Small intestine (tissue), 7 donors: ENCODE measurements around the gene PPP2R5E. TPM values are rescaled to one million over a fixed set of nuclear protein-coding genes. Genes with fewer than 3 reads are reported as not detected.

Experiments used
- DNase-seq, 2 donors: peaks; one replicate each; pipeline versions ENCODE4 v3.0.0 to v3.0.0-alpha.2; 2013
- FAIRE-seq: peaks from 2 replicates; lab custom pipeline; 2012; peaks lifted over from hg19 to GRCh38; lab: Jason Lieb, UNC
- H3K27ac ChIP-seq, 3 donors: one replicate each; pipeline ENCODE4 v1.5.1; 2013; ENCODE audit warnings: low read length in 2 of 3, mild to moderate bottlenecking in 2 of 3, control low read depth in 1 of 3, inconsistent platforms in 1 of 3, low read depth in 1 of 3, moderate library complexity in 1 of 3
- H3K27me3 ChIP-seq, 3 donors: one replicate each; pipeline ENCODE4 v1.6.1; 2013; ENCODE audit warnings: low read length in 3 of 3, inconsistent platforms in 1 of 3; ENCODE audit not compliant: control insufficient read depth in 3 of 3, insufficient read depth in 3 of 3
- H3K36me3 ChIP-seq, 3 donors: one replicate each; pipeline ENCODE4 v1.6.1; 2013; ENCODE audit warnings: low read length in 3 of 3, inconsistent platforms in 1 of 3, low read depth in 1 of 3, mild to moderate bottlenecking in 1 of 3, moderate library complexity in 1 of 3; ENCODE audit not compliant: control insufficient read depth in 3 of 3, insufficient read depth in 2 of 3
- H3K4me1 ChIP-seq, 3 donors: one replicate each; pipeline ENCODE4 v1.6.1; 2013; ENCODE audit warnings: low read length in 2 of 3, inconsistent platforms in 1 of 3, low read depth in 1 of 3, mild to moderate bottlenecking in 1 of 3, moderate library complexity in 1 of 3; ENCODE audit not compliant: control insufficient read depth in 3 of 3, insufficient read depth in 2 of 3
- H3K4me3 ChIP-seq, 3 donors: one replicate each; pipeline ENCODE4 v1.5.1; 2013; ENCODE audit warnings: low read length in 3 of 3, control low read depth in 1 of 3, inconsistent platforms in 1 of 3, low read depth in 1 of 3, mild to moderate bottlenecking in 1 of 3, moderate library complexity in 1 of 3
- H3K9me3 ChIP-seq, 2 donors: one replicate each; pipeline ENCODE4 v1.6.1; 2013; ENCODE audit warnings: low read depth in 1 of 2, low read length in 1 of 2; ENCODE audit not compliant: control insufficient read depth in 2 of 2, insufficient read depth in 1 of 2
- WGBS, 3 donors: extraction: QIAGEN DNeasy Blood & Tissue Kit; methylation state at CpG; one replicate each; pipeline ENCODE4 v1.1.7; 2013; 5-methylcytosine and 5-hydroxymethylcytosine counted together
- polyA plus RNA-seq, 4 donors: library from polyadenylated mRNA; stranded (reverse) in 3 of 4; unstranded in 1 of 4; fragments of 200-250 nt in 3 of 4; fragments of 120-200 nt in 1 of 4; gene quantifications; one replicate each; pipeline versions ENCODE4 v1.2.1 to v1.2.3, GENCODE V29; 2013
- donor health status: healthy with polysubstance abuse.
- donor health status: control.
- donor health status: control.
- donor health status: Bipolar disorder and iron deficiency.
- donor health status: healthy.

PPP2R5E gene
- polyA plus RNA-seq, 4 donors, result 6.8 to 20.0 (median 8.7) TPM

DNA sequence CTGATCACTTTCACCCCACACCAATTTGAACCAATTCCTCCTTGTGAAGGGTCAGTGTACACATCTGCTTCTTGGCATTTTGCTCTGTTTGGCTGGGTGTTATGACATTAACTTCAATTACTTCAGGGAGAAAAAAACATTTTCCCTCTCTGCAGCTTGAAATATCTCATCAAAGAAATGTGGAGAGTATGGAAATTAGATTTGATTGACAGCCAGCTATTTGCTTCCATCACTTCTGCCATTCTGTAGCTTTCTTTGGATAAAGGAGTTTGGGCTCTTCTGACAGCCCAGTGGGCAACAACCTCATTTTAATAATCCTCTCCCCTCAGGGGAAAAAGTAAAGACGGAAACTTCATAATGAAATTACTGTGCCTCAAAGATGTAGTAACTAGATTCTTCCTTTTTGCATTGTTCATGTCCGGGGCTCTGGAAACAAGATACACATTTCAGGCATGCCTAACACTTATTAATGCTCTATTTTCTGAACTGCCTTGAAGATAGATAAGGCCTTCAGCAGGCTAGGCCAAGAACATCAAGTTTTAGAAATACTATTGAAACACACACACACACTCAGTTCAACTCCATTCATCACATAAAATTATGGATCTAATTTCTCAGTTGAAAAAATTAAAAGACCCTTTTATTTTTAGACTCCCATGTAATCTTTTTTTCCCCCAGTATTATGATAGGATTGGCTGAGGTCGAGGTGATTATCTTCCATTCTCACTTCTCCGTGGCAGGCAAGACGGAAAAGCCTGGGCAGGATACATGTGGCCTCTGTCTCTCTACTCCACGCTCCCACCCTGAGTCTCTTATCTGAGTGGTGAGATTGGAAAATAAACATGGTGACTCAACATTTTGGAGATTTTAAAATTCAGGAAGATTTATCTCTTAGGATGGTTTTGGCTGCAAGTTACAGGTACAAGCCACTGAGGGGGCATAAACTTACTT is 214.1 kb downstream of the PPP2R5E start:
- H3K4me1 ChIP-seq, result no peaks in the 10 kb centered on the region
- H3K36me3 ChIP-seq, result no peaks in the 10 kb centered on the region
- H3K27ac ChIP-seq, result no peak overlapping the region
- DNase-seq (no peak), FAIRE-seq (no peak)
- H3K4me3 ChIP-seq, result no peak overlapping the region
- H3K27me3 ChIP-seq, result peaks cover 0 to 7% (median 0%) of the 10 kb centered on the region in 3 donors
- WGBS, 3 donors, result 60 to 73% (median 72%) methylated on average over 6 of the region's 6 CpGs
- H3K9me3 ChIP-seq, result peaks cover 0 to 4% of the 10 kb centered on the region in 2 donors

DNA sequence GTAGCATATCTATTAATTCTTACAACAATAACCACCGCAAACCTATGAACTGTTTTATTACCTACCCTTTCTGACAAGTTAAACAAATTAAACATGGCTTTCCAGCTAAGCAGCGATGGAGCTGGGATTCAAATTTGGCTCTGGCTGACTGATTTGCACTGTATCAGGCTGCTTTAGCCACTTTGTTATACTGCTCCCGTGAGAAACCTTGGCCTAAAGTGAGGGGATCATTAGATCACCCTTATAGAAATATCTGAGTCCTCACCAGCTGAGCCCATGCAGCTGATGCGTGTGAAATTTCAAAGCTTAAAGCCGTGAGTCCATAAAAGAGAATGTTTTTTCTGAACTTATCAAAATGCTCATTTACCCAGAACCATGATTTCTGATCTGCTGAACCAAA is 216.3 kb downstream of the PPP2R5E start:
- FAIRE-seq (no peak), DNase-seq (no peak)
- 71 to 88% (median 73%) methylated on average over 5 of the region's 5 CpGs for WGBS, 3 donors
- Histone ChIP-seq H3K27me3 (peaks cover 0 to 7% (median 0%) of the 10 kb centered on the region in 3 donors), H3K9me3 (no peaks in the 10 kb centered on the region), H3K4me1 (no peaks in the 10 kb centered on the region), H3K27ac (no peak overlapping the region), H3K4me3 (no peak overlapping the region), H3K36me3 (no peaks in the 10 kb centered on the region)

DNA sequence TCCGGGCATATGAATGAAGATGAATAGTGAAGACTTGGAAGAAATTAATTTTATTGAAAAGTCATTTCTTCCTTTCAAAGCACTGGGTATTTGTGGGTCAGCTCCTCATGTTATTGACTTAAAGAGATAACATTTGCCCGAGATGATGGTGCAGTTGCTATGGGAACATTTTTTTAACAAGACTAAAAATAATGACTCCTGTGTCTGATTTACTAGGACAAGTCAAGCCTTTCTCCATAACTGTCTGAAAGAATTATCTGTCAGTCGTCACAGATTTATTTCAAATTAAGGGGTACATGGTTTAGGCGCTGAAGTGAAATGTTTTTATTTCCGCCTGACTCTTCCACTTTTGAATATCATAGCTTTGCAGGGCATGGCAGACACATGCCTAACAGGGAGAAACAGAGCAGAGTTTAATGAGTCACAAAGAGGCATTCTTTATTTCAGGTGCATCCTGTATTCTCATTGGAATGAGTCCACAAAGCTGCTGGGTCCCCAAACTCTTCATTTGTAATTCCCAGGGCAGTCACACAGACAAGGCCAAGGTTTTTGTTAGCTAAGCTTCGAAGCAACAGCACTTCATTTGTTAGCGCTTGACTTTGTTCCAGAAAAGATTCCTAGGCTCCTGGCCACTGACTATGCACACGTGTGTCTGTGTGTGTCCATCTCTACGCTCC is 220.1 kb downstream of the PPP2R5E start:
- no peak for FAIRE-seq
- no peak overlapping the region for H3K4me3 ChIP-seq
- H3K36me3 ChIP-seq, result no peaks in the 10 kb centered on the region
- H3K9me3 ChIP-seq, result no peaks in the 10 kb centered on the region
- H3K27ac ChIP-seq, result no peak overlapping the region
- no peaks in the 10 kb centered on the region for H3K4me1 ChIP-seq
- H3K27me3 ChIP-seq, result peaks cover 0 to 3% (median 0%) of the 10 kb centered on the region in 3 donors
- 61 to 67% (median 67%) methylated on average over 9 of the region's 9 CpGs for WGBS, 3 donors
- no peak for DNase-seq

DNA sequence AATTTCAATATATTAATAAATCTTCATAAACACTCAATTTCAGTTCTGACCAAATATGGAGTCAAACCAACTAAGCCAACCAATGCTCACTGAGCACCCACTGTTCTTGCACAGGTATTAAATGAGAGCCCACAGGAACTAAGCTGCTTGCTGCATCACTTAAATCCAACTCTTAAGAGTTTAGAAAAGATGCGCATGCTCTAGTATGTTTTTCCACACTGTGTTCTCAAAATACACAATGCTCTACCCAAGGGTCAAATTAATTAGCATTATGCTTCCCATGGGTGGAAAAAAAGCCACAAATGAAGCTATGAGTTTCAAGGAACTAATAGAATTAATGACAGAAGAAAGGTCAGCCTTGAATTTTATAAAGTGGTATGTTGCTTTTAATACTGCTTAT is 220.7 kb downstream of the PPP2R5E start:
- WGBS, 3 donors, result 90 to 99% (median 90%) methylated on average over 1 of the region's 1 CpG
- no peak for DNase-seq
- Histone ChIP-seq H3K9me3 (no peaks in the 10 kb centered on the region), H3K4me3 (no peak overlapping the region), H3K36me3 (no peaks in the 10 kb centered on the region), H3K27me3 (peaks cover 0 to 1% (median 0%) of the 10 kb centered on the region in 3 donors), H3K4me1 (no peaks in the 10 kb centered on the region), H3K27ac (no peak overlapping the region)
- no peak for FAIRE-seq

Other genes starting within 250 kb of the PPP2R5E start
- gene GPHB5, start 224.4 kb downstream of the PPP2R5E start, polyA plus RNA-seq, result not detected
- 10 to 100 TPM in 1 of 4 donors, 1 to 10 TPM in 3; 3.0 to 13.1 (median 5.1) TPM for gene WDR89, start 98.5 kb upstream of the PPP2R5E start, polyA plus RNA-seq
- 1 to 10 TPM; 3.2 to 8.7 (median 6.2) TPM for gene SGPP1, start 184.7 kb upstream of the PPP2R5E start, polyA plus RNA-seq